ENCODE data around the gene DEFB129.

DEFB129 gene

GRCh38 chr20:208942-209566, 18.0 kb upstream of the DEFB129 start:
- peak; percentile 42 for DNase-seq (ENCODE audit: low read depth)
- peak; percentile 61 for TF ChIP-seq CTCF (IDR thresholded peaks at IDR 0.05; ENCODE audit: control insufficient read depth, insufficient read depth, low read depth, low read length, missing control alignments)
- no peak overlapping the region for H3K4me3 ChIP-seq (ENCODE audit: control insufficient read depth, low read depth, low read length)

GRCh38 chr20:210809-211502, 16.1 kb upstream of the DEFB129 start:
- TF ChIP-seq CTCF (IDR thresholded peaks at IDR 0.05; ENCODE audit: control insufficient read depth, insufficient read depth, low read depth, low read length, missing control alignments): no peak
- H3K4me3 ChIP-seq (ENCODE audit: control insufficient read depth, low read depth, low read length): no peak overlapping the region

GRCh38 chr20:214383-214782, 12.7 kb upstream of the DEFB129 start:
- no peak overlapping the region for H3K4me3 ChIP-seq (ENCODE audit: control insufficient read depth, low read depth, low read length)
- TF ChIP-seq CTCF (IDR thresholded peaks at IDR 0.05; ENCODE audit: control insufficient read depth, insufficient read depth, low read depth, low read length, missing control alignments): no peak
- no peak for DNase-seq (ENCODE audit: low read depth)

More at GRCh38 chr20:210809-211502, 16.1 kb upstream of the DEFB129 start:
- no peak for DNase-seq (ENCODE audit: low read depth)

- H3K4me3 ChIP-seq (ENCODE audit: control insufficient read depth, low read depth, low read length): no peak overlapping the region
- DNase-seq (ENCODE audit: low read depth): no peak
- TF ChIP-seq CTCF (IDR thresholded peaks at IDR 0.05; ENCODE audit: control insufficient read depth, insufficient read depth, low read depth, low read length, missing control alignments): no peak
Observed at GRCh38 chr20:215796-216195, 11.3 kb upstream of the DEFB129 start.

- H3K4me3 ChIP-seq (ENCODE audit: control insufficient read depth, low read depth, low read length): no peak overlapping the region
- no peak for DNase-seq (ENCODE audit: low read depth)
- no peak for TF ChIP-seq CTCF (IDR thresholded peaks at IDR 0.05; ENCODE audit: control insufficient read depth, insufficient read depth, low read depth, low read length, missing control alignments)
Observed at GRCh38 chr20:217266-217665, 9.8 kb upstream of the DEFB129 start.

- TF ChIP-seq CTCF (IDR thresholded peaks at IDR 0.05; ENCODE audit: control insufficient read depth, insufficient read depth, low read depth, low read length, missing control alignments): peak; percentile 38
- no peak for DNase-seq (ENCODE audit: low read depth)
- H3K4me3 ChIP-seq (ENCODE audit: control insufficient read depth, low read depth, low read length): no peak overlapping the region
Observed at GRCh38 chr20:219290-220115, 7.6 kb upstream of the DEFB129 start.
